Measurements from ENCODE around the gene GAS2L1.
A peak's percentile ranks its signal among the peaks of the same experiment; 100 is the strongest.

GAS2L1 gene

GRCh38 chr22:29332886-29333496 is 26.5 kb downstream of the GAS2L1 start:
- Histone ChIP-seq H3K36me3 (ENCODE audit: control insufficient read depth in 5 of 5, insufficient read depth in 5 of 5, low read length in 5 of 5) (peaks cover 0 to 98% (median 85%) of the 10 kb centered on the region in 5 donors), H3K4me3 (ENCODE audit: low read depth in 1 of 5, low read length in 5 of 5) (no peak overlapping the region), H3K4me1 (ENCODE audit: control insufficient read depth in 5 of 5, insufficient read depth in 5 of 5, low read length in 5 of 5) (peaks cover 0 to 25% (median 16%) of the 10 kb centered on the region in 5 donors), H3K27me3 (ENCODE audit: control insufficient read depth in 5 of 5, insufficient read depth in 4 of 5, low read length in 5 of 5) (no peaks in the 10 kb centered on the region), H3K9me3 (ENCODE audit: control insufficient read depth in 5 of 5, low read length in 5 of 5) (no peaks in the 10 kb centered on the region), H3K27ac (ENCODE audit: low read depth, low read length) (no peak overlapping the region), H3K9ac (ENCODE audit: low read length in 5 of 5) (no peak overlapping the region)

- Histone ChIP-seq H3K4me3 (ENCODE audit: low read depth in 1 of 5, low read length in 5 of 5) (no peak overlapping the region), H3K9me3 (ENCODE audit: control insufficient read depth in 5 of 5, low read length in 5 of 5) (no peaks in the 10 kb centered on the region), H3K9ac (ENCODE audit: low read length in 5 of 5) (no peak overlapping the region), H3K27ac (ENCODE audit: low read depth, low read length) (no peak overlapping the region), H3K36me3 (ENCODE audit: control insufficient read depth in 5 of 5, insufficient read depth in 5 of 5, low read length in 5 of 5) (peaks cover 0 to 98% (median 86%) of the 10 kb centered on the region in 5 donors), H3K4me1 (ENCODE audit: control insufficient read depth in 5 of 5, insufficient read depth in 5 of 5, low read length in 5 of 5) (peaks cover 0 to 25% (median 16%) of the 10 kb centered on the region in 5 donors), H3K27me3 (ENCODE audit: control insufficient read depth in 5 of 5, insufficient read depth in 4 of 5, low read length in 5 of 5) (no peaks in the 10 kb centered on the region)
Observed at GRCh38 chr22:29334148-29334547, 27.7 kb downstream of the GAS2L1 start.

- no peak overlapping the region for H3K27ac ChIP-seq (ENCODE audit: low read depth, low read length)
- peaks cover 0 to 25% (median 16%) of the 10 kb centered on the region in 5 donors for H3K4me1 ChIP-seq (ENCODE audit: control insufficient read depth in 5 of 5, insufficient read depth in 5 of 5, low read length in 5 of 5)
- H3K9ac ChIP-seq (ENCODE audit: low read length in 5 of 5) = no peak overlapping the region
- no peaks in the 10 kb centered on the region for H3K27me3 ChIP-seq (ENCODE audit: control insufficient read depth in 5 of 5, insufficient read depth in 4 of 5, low read length in 5 of 5)
- peaks cover 0 to 98% (median 86%) of the 10 kb centered on the region in 5 donors for H3K36me3 ChIP-seq (ENCODE audit: control insufficient read depth in 5 of 5, insufficient read depth in 5 of 5, low read length in 5 of 5)
- no peaks in the 10 kb centered on the region for H3K9me3 ChIP-seq (ENCODE audit: control insufficient read depth in 5 of 5, low read length in 5 of 5)
- no peak overlapping the region for H3K4me3 ChIP-seq (ENCODE audit: low read depth in 1 of 5, low read length in 5 of 5)
Observed at GRCh38 chr22:29334696-29335344, 28.4 kb downstream of the GAS2L1 start.

GRCh38 chr22:29335656-29336055 is 29.2 kb downstream of the GAS2L1 start:
- Histone ChIP-seq H3K4me1 (ENCODE audit: control insufficient read depth in 5 of 5, insufficient read depth in 5 of 5, low read length in 5 of 5) (peaks cover 0 to 23% (median 16%) of the 10 kb centered on the region in 5 donors), H3K9me3 (ENCODE audit: control insufficient read depth in 5 of 5, low read length in 5 of 5) (no peaks in the 10 kb centered on the region), H3K27ac (ENCODE audit: low read depth, low read length) (no peak overlapping the region), H3K27me3 (ENCODE audit: control insufficient read depth in 5 of 5, insufficient read depth in 4 of 5, low read length in 5 of 5) (no peaks in the 10 kb centered on the region), H3K9ac (ENCODE audit: low read length in 5 of 5) (no peak overlapping the region), H3K4me3 (ENCODE audit: low read depth in 1 of 5, low read length in 5 of 5) (no peak overlapping the region), H3K36me3 (ENCODE audit: control insufficient read depth in 5 of 5, insufficient read depth in 5 of 5, low read length in 5 of 5) (peaks cover 0 to 98% (median 86%) of the 10 kb centered on the region in 5 donors)

GRCh38 chr22:29336751-29337490 is 30.5 kb downstream of the GAS2L1 start:
- Histone ChIP-seq H3K27me3 (ENCODE audit: control insufficient read depth in 5 of 5, insufficient read depth in 4 of 5, low read length in 5 of 5) (no peaks in the 10 kb centered on the region), H3K9ac (ENCODE audit: low read length in 5 of 5) (no peak overlapping the region), H3K4me1 (ENCODE audit: control insufficient read depth in 5 of 5, insufficient read depth in 5 of 5, low read length in 5 of 5) (peaks cover 0 to 19% (median 17%) of the 10 kb centered on the region in 5 donors), H3K36me3 (ENCODE audit: control insufficient read depth in 5 of 5, insufficient read depth in 5 of 5, low read length in 5 of 5) (peaks cover 0 to 98% (median 89%) of the 10 kb centered on the region in 5 donors), H3K9me3 (ENCODE audit: control insufficient read depth in 5 of 5, low read length in 5 of 5) (no peaks in the 10 kb centered on the region), H3K27ac (ENCODE audit: low read depth, low read length) (peak overlapping the region; percentile 38), H3K4me3 (ENCODE audit: low read depth in 1 of 5, low read length in 5 of 5) (peak overlapping the region in 1 of 5 donors; percentile 54)

- no peak overlapping the region for H3K9ac ChIP-seq (ENCODE audit: low read length in 5 of 5)
- peaks cover 0 to 28% (median 25%) of the 10 kb centered on the region in 5 donors for H3K4me1 ChIP-seq (ENCODE audit: control insufficient read depth in 5 of 5, insufficient read depth in 5 of 5, low read length in 5 of 5)
- peak overlapping the region; percentile 38 for H3K27ac ChIP-seq (ENCODE audit: low read depth, low read length)
- no peak overlapping the region for H3K4me3 ChIP-seq (ENCODE audit: low read depth in 1 of 5, low read length in 5 of 5)
- no peaks in the 10 kb centered on the region for H3K27me3 ChIP-seq (ENCODE audit: control insufficient read depth in 5 of 5, insufficient read depth in 4 of 5, low read length in 5 of 5)
- H3K9me3 ChIP-seq (ENCODE audit: control insufficient read depth in 5 of 5, low read length in 5 of 5) = no peaks in the 10 kb centered on the region
- peaks cover 0 to 98% (median 84%) of the 10 kb centered on the region in 5 donors for H3K36me3 ChIP-seq (ENCODE audit: control insufficient read depth in 5 of 5, insufficient read depth in 5 of 5, low read length in 5 of 5)
Observed at GRCh38 chr22:29337631-29338284, 31.3 kb downstream of the GAS2L1 start.

GRCh38 chr22:29338398-29338797 is 31.9 kb downstream of the GAS2L1 start:
- peaks cover 0 to 98% (median 86%) of the 10 kb centered on the region in 5 donors for H3K36me3 ChIP-seq (ENCODE audit: control insufficient read depth in 5 of 5, insufficient read depth in 5 of 5, low read length in 5 of 5)
- no peaks in the 10 kb centered on the region for H3K27me3 ChIP-seq (ENCODE audit: control insufficient read depth in 5 of 5, insufficient read depth in 4 of 5, low read length in 5 of 5)
- H3K9ac ChIP-seq (ENCODE audit: low read length in 5 of 5) = no peak overlapping the region
- H3K4me3 ChIP-seq (ENCODE audit: low read depth in 1 of 5, low read length in 5 of 5) = no peak overlapping the region
- no peak overlapping the region for H3K27ac ChIP-seq (ENCODE audit: low read depth, low read length)
- H3K9me3 ChIP-seq (ENCODE audit: control insufficient read depth in 5 of 5, low read length in 5 of 5) = no peaks in the 10 kb centered on the region
- H3K4me1 ChIP-seq (ENCODE audit: control insufficient read depth in 5 of 5, insufficient read depth in 5 of 5, low read length in 5 of 5) = peaks cover 0 to 32% (median 26%) of the 10 kb centered on the region in 5 donors

GRCh38 chr22:29339381-29340235 is 33.2 kb downstream of the GAS2L1 start:
- H3K4me3 ChIP-seq (ENCODE audit: low read depth in 1 of 5, low read length in 5 of 5) = no peak overlapping the region
- H3K27ac ChIP-seq (ENCODE audit: low read depth, low read length) = no peak overlapping the region
- H3K9me3 ChIP-seq (ENCODE audit: control insufficient read depth in 5 of 5, low read length in 5 of 5) = no peaks in the 10 kb centered on the region
- no peaks in the 10 kb centered on the region for H3K27me3 ChIP-seq (ENCODE audit: control insufficient read depth in 5 of 5, insufficient read depth in 4 of 5, low read length in 5 of 5)
- no peak overlapping the region for H3K9ac ChIP-seq (ENCODE audit: low read length in 5 of 5)
- H3K4me1 ChIP-seq (ENCODE audit: control insufficient read depth in 5 of 5, insufficient read depth in 5 of 5, low read length in 5 of 5) = peaks cover 0 to 32% (median 26%) of the 10 kb centered on the region in 5 donors
- peaks cover 0 to 94% (median 81%) of the 10 kb centered on the region in 5 donors for H3K36me3 ChIP-seq (ENCODE audit: control insufficient read depth in 5 of 5, insufficient read depth in 5 of 5, low read length in 5 of 5)

GRCh38 chr22:29340566-29340965 is 34.1 kb downstream of the GAS2L1 start:
- H3K27me3 ChIP-seq (ENCODE audit: control insufficient read depth in 5 of 5, insufficient read depth in 4 of 5, low read length in 5 of 5) = no peaks in the 10 kb centered on the region
- H3K9me3 ChIP-seq (ENCODE audit: control insufficient read depth in 5 of 5, low read length in 5 of 5) = no peaks in the 10 kb centered on the region
- H3K27ac ChIP-seq (ENCODE audit: low read depth, low read length) = no peak overlapping the region
- H3K4me3 ChIP-seq (ENCODE audit: low read depth in 1 of 5, low read length in 5 of 5) = no peak overlapping the region
- no peak overlapping the region for H3K9ac ChIP-seq (ENCODE audit: low read length in 5 of 5)
- peaks cover 0 to 32% (median 26%) of the 10 kb centered on the region in 5 donors for H3K4me1 ChIP-seq (ENCODE audit: control insufficient read depth in 5 of 5, insufficient read depth in 5 of 5, low read length in 5 of 5)
- peaks cover 0 to 85% (median 73%) of the 10 kb centered on the region in 5 donors for H3K36me3 ChIP-seq (ENCODE audit: control insufficient read depth in 5 of 5, insufficient read depth in 5 of 5, low read length in 5 of 5)
